ENCODE measurements around the gene HINT1.
A peak's percentile ranks its signal among the peaks of the same experiment; 100 is the strongest.
"Not testable (repeated sequence)": the region's sequence is repeated elsewhere in the genome, so short reads cannot be mapped to it uniquely, and the experiment has no call there.

The HINT1 gene

GRCh38 chr5:131170540-131171275 is 5.7 kb upstream of the HINT1 start, which contains the start of gene LYRM7:
LYRM7 (plus strand) TSS chr5:131170944; CDS start chr5:131171021, 77 bp downstream.
- peak; percentile 92 for DNase-seq (ENCODE audit: low spot score)

- DNase-seq (ENCODE audit: low spot score), result no peak
Observed at GRCh38 chr5:131169810-131170539, 4.9 kb upstream of the HINT1 start.

- no peak for DNase-seq (ENCODE audit: low spot score)
Observed at GRCh38 chr5:131167615-131168014, 2.6 kb upstream of the HINT1 start.

GRCh38 chr5:131164191-131165118 is 601 bp downstream of the HINT1 start:
- peak; percentile 83 for DNase-seq (ENCODE audit: low spot score)

- peak; percentile 32 for DNase-seq (ENCODE audit: low spot score)
Observed at GRCh38 chr5:131163276-131164119, 1.6 kb downstream of the HINT1 start.

GRCh38 chr5:131160134-131160533 is 4.9 kb downstream of the HINT1 start:
- DNase-seq (ENCODE audit: low spot score), result no peak

- DNase-seq (ENCODE audit: low spot score), result no peak
Observed at GRCh38 chr5:131156957-131157356, 8.1 kb downstream of the HINT1 start.

GRCh38 chr5:131156385-131156784 is 8.7 kb downstream of the HINT1 start:
- no peak for DNase-seq (ENCODE audit: low spot score)

GRCh38 chr5:131151216-131151615 is 13.8 kb downstream of the HINT1 start:
- no peak for DNase-seq (ENCODE audit: low spot score)

GRCh38 chr5:131150408-131150807 is 14.6 kb downstream of the HINT1 start:
- no peak for DNase-seq (ENCODE audit: low spot score)

- no peak for DNase-seq (ENCODE audit: low spot score)
Observed at GRCh38 chr5:131148835-131149234, 16.2 kb downstream of the HINT1 start.

GRCh38 chr5:131147258-131147657 is 17.8 kb downstream of the HINT1 start:
- no peak for DNase-seq (ENCODE audit: low spot score)

- no peak for DNase-seq (ENCODE audit: low spot score)
Observed at GRCh38 chr5:131142970-131143617, 22.0 kb downstream of the HINT1 start.

- no peak for DNase-seq (ENCODE audit: low spot score)
Observed at GRCh38 chr5:131139321-131139720, 25.7 kb downstream of the HINT1 start.

- DNase-seq (ENCODE audit: low spot score), result not testable (repeated sequence)
Observed at GRCh38 chr5:131138406-131138805, 26.6 kb downstream of the HINT1 start.

GRCh38 chr5:131133091-131133490 is 32.0 kb downstream of the HINT1 start:
- not testable (repeated sequence) for DNase-seq (ENCODE audit: low spot score)

GRCh38 chr5:131129306-131129705 is 35.8 kb downstream of the HINT1 start:
- no peak for DNase-seq (ENCODE audit: low spot score)

GRCh38 chr5:131127244-131127643 is 37.8 kb downstream of the HINT1 start:
- DNase-seq (ENCODE audit: low spot score), result not testable (repeated sequence)

- no peak for DNase-seq (ENCODE audit: low spot score)
Observed at GRCh38 chr5:131114754-131115153, 50.3 kb downstream of the HINT1 start.

GRCh38 chr5:131112424-131112823 is 52.6 kb downstream of the HINT1 start:
- DNase-seq (ENCODE audit: low spot score), result no peak

- no peak for DNase-seq (ENCODE audit: low spot score)
Observed at GRCh38 chr5:131110256-131110594, 54.8 kb downstream of the HINT1 start.

All from GM03348 (cell line).